ENCODE measurements around the gene TTC33.

- TF ChIP-seq CTCF (IDR thresholded peaks at IDR 0.05; ENCODE audit: insufficient read depth, low read length, poor library complexity, severe bottlenecking) (no peak), EZH2phosphoT487 (conservative IDR thresholded peaks at IDR 0.05; ENCODE audit: low read length) (no peak)
These were observed 42.4 kb upstream of the TTC33 start, which contains the start of gene PRKAA1 for GRCh38 chr5:40798012-40798800.

Data from SU-DHL-6 (cell line).